ENCODE results near the gene SNAPC1. TPM values are rescaled to one million over a fixed set of nuclear protein-coding genes. Genes with fewer than 3 reads are reported as not detected.

SNAPC1 gene
- polyA plus RNA-seq, 3 donors: 2.1 to 3.2 (median 2.9) TPM

- peaks cover 3 to 12% of the 10 kb centered on the region in 2 donors for H3K4me1 ChIP-seq (ENCODE audit: control insufficient read depth in 1 of 2, insufficient read depth in 2 of 2, low read length in 2 of 2)
- H3K4me1 Mint-ChIP-seq: peaks cover 44% of the 10 kb centered on the region
Observed at GRCh38 chr14:61718039-61718438, 44.2 kb upstream of the SNAPC1 start.

GRCh38 chr14:61719344-61720293 lies 42.6 kb upstream of the SNAPC1 start:
- peaks cover 99% of the 10 kb centered on the region for H4K20me1 ChIP-seq (ENCODE audit: insufficient read depth, low read length)
- H3K4me3 ChIP-seq (replicated peaks in 1 of 3; ENCODE audit: low read depth in 2 of 3, low read length in 3 of 3): no peak overlapping the region
- H3K27ac ChIP-seq (ENCODE audit: low read depth in 1 of 2, low read length in 2 of 2): no peak overlapping the region
- peaks cover 0 to 1% (median 0%) of the 10 kb centered on the region in 3 donors for H3K27me3 Mint-ChIP-seq (ENCODE audit: low read depth in 3 of 3)
- WGBS (ENCODE audit: insufficient coverage): no CpG with 5 or more reads among the region's 5 CpGs
- no peaks in the 10 kb centered on the region for H3K9me3 Mint-ChIP-seq
- TF ChIP-seq, protein P1, sequence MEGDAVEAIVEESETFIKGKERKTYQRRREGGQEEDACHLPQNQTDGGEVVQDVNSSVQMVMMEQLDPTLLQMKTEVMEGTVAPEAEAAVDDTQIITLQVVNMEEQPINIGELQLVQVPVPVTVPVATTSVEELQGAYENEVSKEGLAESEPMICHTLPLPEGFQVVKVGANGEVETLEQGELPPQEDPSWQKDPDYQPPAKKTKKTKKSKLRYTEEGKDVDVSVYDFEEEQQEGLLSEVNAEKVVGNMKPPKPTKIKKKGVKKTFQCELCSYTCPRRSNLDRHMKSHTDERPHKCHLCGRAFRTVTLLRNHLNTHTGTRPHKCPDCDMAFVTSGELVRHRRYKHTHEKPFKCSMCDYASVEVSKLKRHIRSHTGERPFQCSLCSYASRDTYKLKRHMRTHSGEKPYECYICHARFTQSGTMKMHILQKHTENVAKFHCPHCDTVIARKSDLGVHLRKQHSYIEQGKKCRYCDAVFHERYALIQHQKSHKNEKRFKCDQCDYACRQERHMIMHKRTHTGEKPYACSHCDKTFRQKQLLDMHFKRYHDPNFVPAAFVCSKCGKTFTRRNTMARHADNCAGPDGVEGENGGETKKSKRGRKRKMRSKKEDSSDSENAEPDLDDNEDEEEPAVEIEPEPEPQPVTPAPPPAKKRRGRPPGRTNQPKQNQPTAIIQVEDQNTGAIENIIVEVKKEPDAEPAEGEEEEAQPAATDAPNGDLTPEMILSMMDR (IDR thresholded peaks at IDR 0.05): no peak
- peaks cover 76% of the 10 kb centered on the region for H3K79me2 ChIP-seq (ENCODE audit: insufficient read depth, low read length)
- no peaks in the 10 kb centered on the region for H3K9me3 ChIP-seq (replicated peaks in 1 of 2; ENCODE audit: control insufficient read depth in 1 of 2, insufficient read depth in 1 of 2, low read length in 2 of 2)
- no peaks in the 10 kb centered on the region for H3K27me3 ChIP-seq (ENCODE audit: control insufficient read depth in 2 of 2, insufficient read depth in 2 of 2, low read length in 2 of 2)
- peaks cover 38% of the 10 kb centered on the region for H3K4me1 Mint-ChIP-seq
- H3K9ac ChIP-seq (ENCODE audit: insufficient read depth, low read length, poor library complexity, severe bottlenecking): no peak overlapping the region
- H3K4me1 ChIP-seq (ENCODE audit: control insufficient read depth in 1 of 2, insufficient read depth in 2 of 2, low read length in 2 of 2): peaks cover 3 to 12% of the 10 kb centered on the region in 2 donors
- H3K36me3 Mint-ChIP-seq: peaks cover 39 to 49% of the 10 kb centered on the region in 2 donors
- H3K27ac Mint-ChIP-seq: peak overlapping the region in 3 of 7 donors; percentile 42 to 77 (median 58)
- peaks cover 35% of the 10 kb centered on the region in 2 donors for H3K36me3 ChIP-seq (replicated peaks in 1 of 2; ENCODE audit: control insufficient read depth in 1 of 2, insufficient read depth in 2 of 2, low read length in 2 of 2)
- H3K4me3 Mint-ChIP-seq: peak overlapping the region in 1 of 2 donors; percentile 47
- intact Hi-C loops (cut with micrococcal nuclease): loop anchor here in 1 of 2 donors (10.0 kb wide), 1 partner anchor 125 kb away; no protein-coding TSS in a partner anchor
- no peak overlapping the region for H2AFZ ChIP-seq (ENCODE audit: insufficient read depth, low read depth, low read length, poor library complexity, severe bottlenecking)
- no peak overlapping the region for H3K4me2 ChIP-seq (replicated peaks; ENCODE audit: extremely low read depth, low read length, poor library complexity, severe bottlenecking)
- no peak for DNase-seq

More at GRCh38 chr14:61718039-61718438, 44.2 kb upstream of the SNAPC1 start:
- no peak overlapping the region for H3K4me2 ChIP-seq (replicated peaks; ENCODE audit: extremely low read depth, low read length, poor library complexity, severe bottlenecking)
- DNase-seq: no peak
- TF ChIP-seq, protein P1 (IDR thresholded peaks at IDR 0.05): no peak
- Mint-ChIP-seq H3K4me3 (no peak overlapping the region), H3K9me3 (no peaks in the 10 kb centered on the region), H3K27me3 (ENCODE audit: low read depth in 3 of 3) (no peaks in the 10 kb centered on the region), H3K27ac (no peak overlapping the region), H3K36me3 (peaks cover 31 to 40% of the 10 kb centered on the region in 2 donors)
- H3K27ac ChIP-seq (ENCODE audit: low read depth in 1 of 2, low read length in 2 of 2): no peak overlapping the region
- peaks cover 100% of the 10 kb centered on the region for H4K20me1 ChIP-seq (ENCODE audit: insufficient read depth, low read length)
- H3K36me3 ChIP-seq (replicated peaks in 1 of 2; ENCODE audit: control insufficient read depth in 1 of 2, insufficient read depth in 2 of 2, low read length in 2 of 2): peaks cover 19% of the 10 kb centered on the region in 2 donors
- H3K9me3 ChIP-seq (replicated peaks in 1 of 2; ENCODE audit: control insufficient read depth in 1 of 2, insufficient read depth in 1 of 2, low read length in 2 of 2): no peaks in the 10 kb centered on the region
- WGBS (ENCODE audit: insufficient coverage): no CpG with 5 or more reads among the region's 2 CpGs
- H2AFZ ChIP-seq (ENCODE audit: insufficient read depth, low read depth, low read length, poor library complexity, severe bottlenecking): no peak overlapping the region
- intact Hi-C loops (cut with micrococcal nuclease): no loop called here
- H3K27me3 ChIP-seq (ENCODE audit: control insufficient read depth in 2 of 2, insufficient read depth in 2 of 2, low read length in 2 of 2): no peaks in the 10 kb centered on the region
- no peak overlapping the region for H3K4me3 ChIP-seq (replicated peaks in 1 of 3; ENCODE audit: low read depth in 2 of 3, low read length in 3 of 3)
- peaks cover 86% of the 10 kb centered on the region for H3K79me2 ChIP-seq (ENCODE audit: insufficient read depth, low read length)
- no peak overlapping the region for H3K9ac ChIP-seq (ENCODE audit: insufficient read depth, low read length, poor library complexity, severe bottlenecking)

Data from CD14-positive monocyte (primary cell).